MCF 10A (cell line): ENCODE measurements around the gene ZG16. TPM values are rescaled to one million over a fixed set of nuclear protein-coding genes. Genes with fewer than 3 reads are reported as not detected.
A peak's percentile ranks its signal among the peaks of the same experiment; 100 is the strongest.

ENCODE experiments used
- BruUV-seq: library from RNA; stranded (reverse); fragments of 400-500 nt; replicated peaks from 2 replicates; lab custom pipeline; 2021; lab: Mats Ljungman, UMichigan
- CTCF ChIA-PET: fragments of 300-600 bp; sonication (Branson Sonifier 250); formaldehyde crosslinking; extraction: SDS; loops from one replicate; lab custom pipeline; 2021; ENCODE audit warnings: antibody characterized with exemption, inconsistent platforms; lab: Yijun Ruan, JAX
- POLR2A ChIA-PET: fragments of 300-600, 350-650 bp; sonication (Branson Sonifier 250); formaldehyde crosslinking; extraction: SDS; loops from one replicate; lab custom pipeline; 2020; ENCODE audit warnings: antibody characterized with exemption, inconsistent platforms; lab: Yijun Ruan, JAX
- DNase-seq: peaks from one replicate; pipeline ENCODE4 v3.0.0-alpha.2; 2018; ENCODE audit not compliant: unreplicated experiment
- H3K27ac Mint-ChIP-seq: one replicate; pipeline ENCODE4 v1.8.0; 2022; ENCODE audit warnings: mild to moderate bottlenecking, low read depth, mixed read lengths; ENCODE audit not compliant: unreplicated experiment
- H3K27me3 Mint-ChIP-seq: one replicate; pipeline ENCODE4 v1.8.0; 2022; ENCODE audit warnings: mixed read lengths; ENCODE audit not compliant: insufficient read depth, unreplicated experiment
- H3K36me3 Mint-ChIP-seq: one replicate; pipeline ENCODE4 v1.8.0; 2022; ENCODE audit warnings: mild to moderate bottlenecking, moderate library complexity, mixed read lengths; ENCODE audit not compliant: insufficient read depth, unreplicated experiment
- H3K4me1 Mint-ChIP-seq: one replicate; pipeline ENCODE4 v1.8.0; 2022; ENCODE audit warnings: mixed read lengths; ENCODE audit not compliant: insufficient read depth, unreplicated experiment
- H3K4me3 Mint-ChIP-seq: one replicate; pipeline ENCODE4 v1.8.0; 2022; ENCODE audit warnings: mild to moderate bottlenecking, moderate library complexity, mixed read lengths; ENCODE audit not compliant: unreplicated experiment
- H3K9me3 Mint-ChIP-seq: one replicate; pipeline ENCODE4 v1.8.0; 2022; ENCODE audit warnings: mixed read lengths; ENCODE audit not compliant: unreplicated experiment
- intact Hi-C: fragments of 100-400 bp; cut with micrococcal nuclease; formaldehyde crosslinking; loops from 2 replicates; pipeline ENCODE4 v1.14.1; 2022
- total RNA-seq: library from RNA; stranded (reverse); gene quantifications from 2 replicates; pipeline ENCODE4 v1.2.3, GENCODE V29; 2022
- TF ChIP-seq, protein P1 (sequence below): fragments of 200-600 bp; IDR thresholded peaks from one replicate; pipeline ENCODE4 v1.8.0; 2022; ENCODE audit warnings: antibody characterized with exemption, mild to moderate bottlenecking; ENCODE audit not compliant: unreplicated experiment

The ZG16 gene
- total RNA-seq, 1 experiment from 2014 or later = not detected

DNA sequence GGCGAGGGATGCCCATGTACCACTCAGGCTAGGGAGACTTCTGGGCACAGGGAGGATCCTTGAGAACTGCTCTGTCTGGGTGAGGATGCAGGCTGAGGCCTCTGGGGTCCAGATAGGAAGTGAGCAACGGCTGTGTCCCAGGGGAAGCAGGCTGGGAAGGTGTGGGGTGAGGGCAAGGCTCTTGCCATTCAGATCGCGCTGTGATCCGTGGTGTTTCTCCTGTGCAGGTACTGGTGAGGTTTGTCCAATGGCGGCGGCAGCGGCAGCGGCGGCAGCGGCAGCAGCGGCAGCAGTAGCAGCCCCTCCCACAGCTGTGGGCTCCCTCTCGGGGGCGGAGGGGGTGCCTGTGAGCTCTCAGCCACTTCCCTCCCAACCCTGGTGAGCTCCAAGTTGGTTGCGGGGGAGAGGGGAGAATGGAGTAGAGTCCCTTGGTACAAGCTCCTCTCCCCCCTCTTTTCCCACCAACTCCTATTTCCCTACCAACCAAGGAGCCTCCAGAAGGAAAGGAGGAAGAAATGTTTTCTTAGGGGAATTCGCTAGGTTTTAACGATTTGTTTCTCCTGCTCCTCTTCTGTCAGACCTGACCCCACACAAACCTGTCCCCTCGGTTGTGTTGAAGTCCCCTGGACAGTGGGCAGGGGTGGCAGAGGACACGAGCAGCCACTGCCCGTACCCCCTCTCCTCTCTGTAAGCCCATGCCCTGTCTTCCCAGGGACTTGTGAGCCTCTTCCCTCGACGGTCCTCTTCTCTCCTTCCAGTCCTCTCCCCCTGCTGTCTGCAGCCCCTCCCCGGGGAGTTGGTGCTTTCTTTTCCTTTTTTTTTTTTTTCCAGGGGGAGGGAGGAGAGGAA is 32.0 kb downstream of the ZG16 start:
- TF ChIP-seq, protein P1, sequence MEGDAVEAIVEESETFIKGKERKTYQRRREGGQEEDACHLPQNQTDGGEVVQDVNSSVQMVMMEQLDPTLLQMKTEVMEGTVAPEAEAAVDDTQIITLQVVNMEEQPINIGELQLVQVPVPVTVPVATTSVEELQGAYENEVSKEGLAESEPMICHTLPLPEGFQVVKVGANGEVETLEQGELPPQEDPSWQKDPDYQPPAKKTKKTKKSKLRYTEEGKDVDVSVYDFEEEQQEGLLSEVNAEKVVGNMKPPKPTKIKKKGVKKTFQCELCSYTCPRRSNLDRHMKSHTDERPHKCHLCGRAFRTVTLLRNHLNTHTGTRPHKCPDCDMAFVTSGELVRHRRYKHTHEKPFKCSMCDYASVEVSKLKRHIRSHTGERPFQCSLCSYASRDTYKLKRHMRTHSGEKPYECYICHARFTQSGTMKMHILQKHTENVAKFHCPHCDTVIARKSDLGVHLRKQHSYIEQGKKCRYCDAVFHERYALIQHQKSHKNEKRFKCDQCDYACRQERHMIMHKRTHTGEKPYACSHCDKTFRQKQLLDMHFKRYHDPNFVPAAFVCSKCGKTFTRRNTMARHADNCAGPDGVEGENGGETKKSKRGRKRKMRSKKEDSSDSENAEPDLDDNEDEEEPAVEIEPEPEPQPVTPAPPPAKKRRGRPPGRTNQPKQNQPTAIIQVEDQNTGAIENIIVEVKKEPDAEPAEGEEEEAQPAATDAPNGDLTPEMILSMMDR = no peak
- Mint-ChIP-seq H3K27ac (no peak overlapping the region), H3K27me3 (no peaks in the 10 kb centered on the region), H3K4me1 (peaks cover 30% of the 10 kb centered on the region), H3K4me3 (peak overlapping the region; percentile 69), H3K9me3 (no peaks in the 10 kb centered on the region), H3K36me3 (peaks cover 42% of the 10 kb centered on the region)
- POLR2A ChIA-PET = interaction anchor here (0.6 to 2.0 kb wide), 5 partner anchors 11 to 983 kb away, joined by 3 to 16 read pairs (median 6); partner anchors contain the start of genes KCTD13, KIF22 and MVP
- intact Hi-C loops = loop anchor here (5.0 kb wide), 1 partner anchor 212 kb away; the partner anchor contains the start of gene C16orf92
- no TSS peak for BruUV-seq
- CTCF ChIA-PET = no interaction called here
- no peak for DNase-seq

DNA sequence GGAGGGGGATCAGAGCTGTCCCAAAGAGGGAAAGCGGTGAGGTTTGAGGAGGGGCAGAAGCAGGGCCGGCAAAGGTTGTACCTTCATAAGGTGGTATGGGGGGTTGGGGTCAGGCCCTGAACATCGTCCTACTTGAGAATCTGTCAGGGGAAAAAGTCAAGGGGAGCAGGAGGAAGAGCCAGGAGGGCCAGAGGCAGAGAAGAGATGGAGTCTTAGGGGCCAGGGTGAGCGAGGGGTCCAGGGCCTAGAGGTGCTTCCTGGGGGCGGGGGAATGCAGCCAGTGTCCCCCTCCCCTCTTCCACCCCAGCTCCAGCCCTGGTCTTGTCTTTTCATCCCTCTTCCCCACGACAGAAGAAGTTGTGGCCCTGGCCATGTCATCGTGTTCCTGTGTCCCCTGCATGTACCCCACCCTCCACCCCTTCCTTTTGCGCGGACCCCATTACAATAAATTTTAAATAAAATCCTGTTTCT is 32.7 kb downstream of the ZG16 start:
- peaks cover 37% of the 10 kb centered on the region for H3K36me3 Mint-ChIP-seq
- BruUV-seq = TSS peak; percentile 84
- intact Hi-C loops = no loop called here
- TF ChIP-seq, protein P1 = no peak
- no peaks in the 10 kb centered on the region for H3K9me3 Mint-ChIP-seq
- peak overlapping the region; percentile 69 for H3K4me3 Mint-ChIP-seq
- POLR2A ChIA-PET = interaction anchor here (0.6 to 2.0 kb wide), 5 partner anchors 10 to 983 kb away, joined by 3 to 16 read pairs (median 6); partner anchors contain the start of genes KCTD13, KIF22 and MVP
- H3K4me1 Mint-ChIP-seq = peaks cover 32% of the 10 kb centered on the region
- H3K27me3 Mint-ChIP-seq = no peaks in the 10 kb centered on the region
- no peak for DNase-seq
- H3K27ac Mint-ChIP-seq = no peak overlapping the region
- CTCF ChIA-PET = interaction anchor here (0.6 to 0.9 kb wide), 2 partner anchors 129 to 619 kb away, joined by 3 read pairs; partner anchors contain the start of gene DCTPP1

DNA sequence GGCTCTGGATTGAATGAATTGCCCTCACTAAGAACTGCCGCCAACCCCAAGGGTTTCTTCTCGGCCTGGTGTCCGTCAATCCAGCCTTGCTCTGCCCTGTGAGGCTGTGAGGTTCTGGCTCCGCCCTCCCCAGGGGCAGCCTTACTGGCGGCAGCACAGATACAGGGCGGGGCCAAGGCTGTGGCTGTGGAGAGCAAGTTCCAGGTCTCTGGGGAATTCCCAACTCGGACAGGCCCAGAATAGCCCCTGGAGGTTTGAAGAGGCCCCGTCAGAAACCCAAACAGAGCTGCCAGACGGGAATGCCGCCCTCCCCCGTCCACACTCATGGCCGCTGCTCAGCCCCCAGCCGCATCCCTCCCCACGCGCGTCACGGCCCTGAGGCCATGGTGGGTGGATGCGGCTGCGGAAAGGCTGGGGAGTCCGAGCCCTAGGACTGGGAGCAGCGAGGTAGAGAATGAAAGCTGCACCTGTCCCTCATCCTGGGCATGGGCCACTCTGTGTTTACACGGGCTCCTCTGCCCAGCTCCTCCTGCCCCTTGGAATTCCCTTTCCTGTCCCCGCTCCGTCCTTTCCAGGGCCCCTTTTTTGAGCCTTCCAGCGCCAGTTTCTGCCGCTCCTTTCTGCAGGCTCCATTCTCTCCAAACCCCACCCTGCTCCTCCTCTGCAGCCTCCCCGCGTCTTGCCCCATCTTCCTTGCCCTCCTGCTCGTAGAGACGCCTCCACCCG is 33.3 kb downstream of the ZG16 start:
- H3K36me3 Mint-ChIP-seq = peaks cover 37% of the 10 kb centered on the region
- ChIA-PET POLR2A (interaction anchor here (0.6 to 2.0 kb wide), 7 partner anchors 9 to 185 kb away, joined by 3 to 16 read pairs (median 4); partner anchors contain the start of genes INO80E, KCTD13, KIF22 and MVP), CTCF (interaction anchor here (0.6 to 0.9 kb wide), 2 partner anchors 130 to 618 kb away, joined by 3 read pairs; partner anchors contain the start of gene DCTPP1)

More for the DNA sequence above, 33.3 kb downstream of the ZG16 start:
- intact Hi-C loops = no loop called here
- TF ChIP-seq, protein P1 = no peak
- H3K27me3 Mint-ChIP-seq = no peaks in the 10 kb centered on the region
- H3K4me3 Mint-ChIP-seq = peak overlapping the region; percentile 69
- H3K4me1 Mint-ChIP-seq = peaks cover 32% of the 10 kb centered on the region
- BruUV-seq = no TSS peak
- DNase-seq = peak; percentile 97
- H3K9me3 Mint-ChIP-seq = no peaks in the 10 kb centered on the region
- H3K27ac Mint-ChIP-seq = peak overlapping the region; percentile 40
